HUDEP-2 (cell line): Measurements from ENCODE around the gene UBE2L3.
"Not testable (repeated sequence)": the region's sequence is repeated elsewhere in the genome, so short reads cannot be mapped to it uniquely, and the experiment has no call there.

Source experiments
- DNase-seq, 76 experiments: peaks; one replicate each; lab custom pipeline; 2025; ENCODE audit not compliant: unreplicated experiment in 76 of 76; lab: John Stamatoyannopoulos, UW

The UBE2L3 gene

GRCh38 chr22:21567456-21568346 lies at the start of gene UBE2L3:
TSS of gene UBE2L3 (plus strand) at chr22:21567714. CDS start at chr22:21567745, 31 bp downstream.
- DNase-seq, result peak in 72 of 76 experiments; percentile 15 to 84 (median 69)

GRCh38 chr22:21526705-21527500 lies 40.6 kb upstream of the UBE2L3 start:
- DNase-seq, result not testable (repeated sequence)

- DNase-seq, result not testable (repeated sequence)
Measured at GRCh38 chr22:21531525-21531924, 36.0 kb upstream of the UBE2L3 start.

- not testable (repeated sequence) for DNase-seq
Measured at GRCh38 chr22:21532863-21533648, 34.5 kb upstream of the UBE2L3 start.

- DNase-seq, result not testable (repeated sequence)
Measured at GRCh38 chr22:21539862-21540261, 27.7 kb upstream of the UBE2L3 start.

GRCh38 chr22:21544432-21545322 lies 22.8 kb upstream of the UBE2L3 start:
- DNase-seq, result not testable (repeated sequence)

- DNase-seq, result not testable (repeated sequence)
Measured at GRCh38 chr22:21549558-21549957, 18.0 kb upstream of the UBE2L3 start.

GRCh38 chr22:21550008-21550677 lies 17.4 kb upstream of the UBE2L3 start:
- DNase-seq, result not testable (repeated sequence)

GRCh38 chr22:21550678-21551047 lies 16.9 kb upstream of the UBE2L3 start:
- DNase-seq, result not testable (repeated sequence)

- not testable (repeated sequence) for DNase-seq
Measured at GRCh38 chr22:21551361-21551760, 16.2 kb upstream of the UBE2L3 start, which contains the start of gene RIMBP3C. TSS of gene RIMBP3C (minus strand) at chr22:21551461. CDS start at chr22:21550976, 485 bp downstream.

GRCh38 chr22:21559345-21560125 lies 8.0 kb upstream of the UBE2L3 start:
- DNase-seq, result not testable (repeated sequence)

- not testable (repeated sequence) for DNase-seq
Measured at GRCh38 chr22:21560657-21561056, 6.9 kb upstream of the UBE2L3 start.

- DNase-seq, result no peak
Measured at GRCh38 chr22:21563912-21564311, 3.6 kb upstream of the UBE2L3 start.

- no peak for DNase-seq
Measured at GRCh38 chr22:21564411-21564810, 3.1 kb upstream of the UBE2L3 start.

- peak in 24 of 76 experiments; percentile 4 to 59 (median 18) for DNase-seq
Measured at GRCh38 chr22:21568347-21569075, 997 bp downstream of the UBE2L3 start.

GRCh38 chr22:21569076-21569427 lies 1.5 kb downstream of the UBE2L3 start:
- DNase-seq, result not testable (repeated sequence)

- no peak for DNase-seq
Measured at GRCh38 chr22:21569459-21570170, 2.1 kb downstream of the UBE2L3 start.
